SKM-1 (cell line): ENCODE results near the gene TNNT2.

ENCODE experiments used
- DNase-seq: peaks from one replicate; lab custom pipeline; 2025; ENCODE audit not compliant: unreplicated experiment; lab: John Stamatoyannopoulos, UW

TNNT2 gene

DNA sequence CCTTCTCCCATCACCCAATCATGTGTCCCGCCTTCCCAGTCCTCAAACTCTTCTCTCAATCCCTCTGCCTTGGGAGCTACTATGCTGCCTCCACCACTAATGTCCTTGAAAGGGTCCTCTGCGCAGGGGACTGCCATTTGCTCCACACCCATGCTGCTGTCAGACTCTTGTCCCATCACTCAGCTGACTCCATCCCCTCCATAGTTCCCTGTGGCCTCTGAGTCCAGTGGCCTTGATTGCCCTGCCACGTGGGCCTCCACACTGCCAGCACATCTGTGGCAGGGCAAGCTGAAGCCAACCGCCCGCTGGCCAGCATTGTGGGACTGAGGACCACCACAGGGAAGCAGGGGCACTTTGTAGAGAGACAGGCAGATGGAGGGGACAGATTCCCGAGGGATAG, 1.3 kb upstream of the TNNT2 start:
- no peak for DNase-seq

DNA sequence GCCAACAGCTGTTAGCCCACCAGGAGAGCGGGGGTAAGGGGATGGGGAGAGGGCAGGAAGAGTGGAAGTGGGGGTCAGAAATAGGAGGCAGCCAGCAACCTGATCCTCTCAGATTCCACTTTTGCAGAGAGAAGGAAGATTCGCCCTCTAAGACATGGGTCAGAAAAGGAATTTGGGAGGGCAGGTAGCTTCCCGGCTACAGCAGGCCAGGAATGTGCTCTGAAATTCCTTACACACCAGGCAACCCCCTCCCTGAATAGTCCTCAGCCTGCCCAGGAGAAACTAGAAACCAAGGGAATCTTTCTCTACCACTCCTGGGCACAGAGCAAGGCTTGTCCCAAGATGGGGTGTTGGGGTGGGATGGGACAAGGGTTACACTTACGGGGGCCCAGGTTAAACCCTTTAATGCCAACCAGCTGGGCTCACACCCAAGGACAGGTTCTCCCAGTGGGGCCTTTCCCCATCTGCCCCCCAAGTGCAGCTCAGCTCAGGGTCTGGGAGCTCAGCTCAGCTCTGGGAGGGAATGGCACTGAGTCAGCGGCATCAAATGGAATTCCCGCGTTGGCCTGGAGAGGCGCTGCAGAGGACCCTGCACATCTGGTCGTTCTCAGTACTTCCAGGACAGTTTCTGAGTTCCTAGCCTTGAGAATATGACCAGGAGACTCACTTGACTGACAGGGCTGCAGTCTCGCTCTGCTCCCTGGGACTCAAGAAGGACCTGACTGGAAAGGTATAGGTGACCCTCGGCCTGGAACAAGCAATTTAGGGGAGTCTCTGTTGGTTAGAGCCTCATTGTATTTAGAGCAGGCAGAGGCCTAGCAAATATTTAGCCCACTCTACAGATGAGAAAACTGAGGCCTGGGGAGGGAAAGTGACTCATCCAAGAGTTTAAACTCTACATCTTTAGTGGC, 761 bp downstream of the TNNT2 start:
- DNase-seq, result peak; percentile 25

DNA sequence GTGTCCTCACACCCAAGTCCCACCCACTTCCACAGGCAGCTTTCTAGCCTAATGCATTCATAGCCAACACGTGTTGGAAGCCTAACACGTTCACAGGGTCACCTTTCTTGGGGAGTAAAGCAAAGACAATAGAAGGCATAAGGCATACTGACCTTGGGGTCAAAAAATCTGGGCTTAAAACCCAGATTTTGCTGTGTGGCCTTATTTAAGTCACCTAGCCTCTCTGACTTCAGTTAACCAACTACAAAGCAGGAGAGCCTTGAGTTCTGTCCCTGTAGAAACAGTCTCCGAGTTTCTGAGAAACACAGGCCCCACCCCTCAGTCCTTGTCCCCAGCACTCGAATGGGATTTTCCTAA, 1.4 kb downstream of the TNNT2 start:
- DNase-seq, result no peak

DNA sequence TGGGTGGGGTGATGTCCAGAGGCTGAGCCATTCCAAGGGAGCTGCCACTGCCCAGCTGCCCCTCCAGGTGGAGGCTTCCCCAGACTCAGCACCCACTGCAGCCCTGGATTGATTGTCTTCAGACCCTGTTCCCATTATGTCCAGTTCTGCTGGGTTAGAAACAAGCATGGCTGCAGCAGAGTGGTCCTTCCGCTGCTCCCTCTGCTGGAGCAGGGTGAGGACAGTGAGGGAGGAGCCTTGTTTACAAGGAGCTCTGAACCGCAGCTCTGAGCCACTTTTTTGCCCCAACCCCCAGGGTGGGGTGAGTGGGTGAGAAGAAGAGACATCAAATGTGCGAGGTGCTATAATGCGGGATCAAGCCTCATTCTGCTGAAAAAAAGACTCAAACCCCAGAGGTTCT, 2.3 kb downstream of the TNNT2 start:
- DNase-seq, result no peak

DNA sequence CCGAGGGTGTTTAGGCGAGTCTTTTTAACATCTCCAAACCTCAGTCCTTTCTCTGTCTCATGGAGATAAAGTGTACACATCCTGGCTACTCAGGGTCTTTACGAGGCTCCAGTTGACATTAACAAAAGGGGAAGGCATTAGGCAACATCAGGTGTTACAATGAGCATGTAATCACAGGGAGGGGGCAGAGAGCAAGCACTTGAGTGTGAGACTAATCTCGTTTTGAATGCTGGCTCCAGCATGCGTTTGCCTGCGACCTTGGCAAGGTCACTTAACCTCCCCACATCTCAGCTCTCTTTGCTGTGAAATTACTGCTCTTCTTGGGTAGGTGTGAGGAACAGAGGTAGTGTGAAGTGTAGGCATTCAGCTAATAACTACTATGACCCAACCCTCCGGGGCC, 3.1 kb downstream of the TNNT2 start:
- DNase-seq, result no peak

DNA sequence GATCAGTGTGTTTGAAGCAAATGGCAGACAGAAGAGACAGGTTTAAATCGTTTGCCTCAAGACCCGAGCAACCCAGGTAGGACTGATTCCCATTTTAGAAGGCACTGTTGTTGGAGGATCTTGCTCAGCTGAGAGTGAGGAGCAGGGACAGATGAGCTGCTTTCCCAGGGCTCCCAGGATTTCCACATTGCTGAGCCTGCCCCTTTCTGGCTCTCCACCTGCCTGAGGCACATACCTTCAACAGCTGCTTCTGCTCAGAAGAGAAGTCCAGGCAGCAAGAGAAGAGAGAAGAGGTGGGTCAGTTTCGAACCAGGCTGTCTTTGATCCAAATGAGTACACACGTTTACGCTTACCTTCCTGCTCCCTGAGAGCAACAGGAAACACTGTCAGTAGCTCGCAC, 5.7 kb downstream of the TNNT2 start:
- no peak for DNase-seq

DNA sequence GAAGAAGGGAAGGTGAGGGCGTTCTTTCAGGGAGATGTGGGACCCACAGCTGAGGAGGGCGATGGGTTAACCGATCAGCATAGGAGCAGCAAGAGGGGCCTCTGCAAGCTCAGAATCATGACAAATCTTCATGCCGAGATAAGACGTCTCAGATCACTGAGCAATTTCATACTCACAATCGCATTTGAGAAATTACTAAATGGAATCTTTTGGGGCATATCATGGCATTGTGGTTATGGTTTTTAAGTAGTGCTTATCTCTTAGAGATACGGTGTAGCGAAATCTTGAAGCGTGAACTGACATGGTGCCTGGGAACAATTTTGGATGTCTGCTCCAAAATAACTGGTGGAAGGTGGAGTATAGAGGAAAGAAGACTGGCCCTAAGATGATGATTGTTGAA, 6.2 kb downstream of the TNNT2 start:
- DNase-seq, result no peak

DNA sequence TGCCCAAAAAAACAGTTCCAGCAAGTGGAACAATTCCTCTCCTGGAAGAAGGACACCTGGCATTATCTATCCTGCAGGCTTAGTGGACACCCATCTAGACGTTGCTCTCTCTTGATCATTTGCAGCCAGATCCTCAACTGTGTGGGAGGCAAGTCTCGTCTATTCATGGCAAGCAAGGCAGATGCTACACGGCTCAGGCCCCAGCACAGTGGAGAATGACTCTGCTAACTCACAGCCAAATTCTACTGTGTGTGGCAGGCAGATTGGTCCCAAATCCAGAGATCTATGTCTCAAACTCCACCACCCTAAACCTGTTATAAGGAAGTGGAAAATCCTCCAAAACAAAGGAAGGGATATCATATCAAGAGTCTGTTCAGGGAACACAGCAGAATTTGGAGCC, 7.0 kb downstream of the TNNT2 start:
- no peak for DNase-seq

DNA sequence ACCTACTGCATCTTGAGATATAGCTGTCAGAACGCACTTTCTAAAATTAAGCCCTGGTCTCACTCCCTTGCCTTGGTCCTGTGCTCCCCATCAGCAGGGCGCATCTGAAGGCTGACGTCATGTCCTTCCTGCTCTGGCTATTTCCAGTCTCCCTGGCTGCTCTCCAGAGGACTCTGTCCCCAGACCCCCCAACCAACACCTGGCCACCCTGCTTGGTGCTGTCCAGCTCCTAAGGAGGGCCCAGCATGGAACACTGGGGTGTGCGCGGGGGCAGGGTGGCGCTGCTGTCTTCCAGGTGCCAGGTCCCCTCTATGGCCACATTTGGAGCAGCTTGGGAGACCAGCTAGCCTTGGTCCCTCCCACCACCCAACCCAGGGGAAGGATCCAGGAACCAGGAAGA, 8.3 kb downstream of the TNNT2 start:
- no peak for DNase-seq

DNA sequence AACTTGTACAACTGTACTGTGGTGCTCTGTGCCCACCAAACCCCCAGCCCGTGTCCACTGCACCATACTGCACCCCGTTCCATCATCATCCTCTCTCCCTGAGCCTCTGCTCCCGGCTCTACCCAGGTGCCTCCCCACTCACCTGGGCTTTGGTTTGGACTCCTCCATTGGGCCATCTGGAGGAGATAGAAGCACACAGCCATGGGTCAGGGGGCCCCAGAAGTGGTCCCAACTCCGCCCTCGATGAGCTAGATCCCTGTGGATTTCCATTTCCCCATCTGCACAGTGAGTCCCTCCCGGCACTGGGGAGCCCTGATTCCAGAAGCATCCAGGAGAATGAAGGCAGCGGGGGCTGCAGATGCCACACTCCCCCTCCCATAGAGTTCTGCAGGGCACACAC, 10.8 kb downstream of the TNNT2 start:
- DNase-seq, result no peak

DNA sequence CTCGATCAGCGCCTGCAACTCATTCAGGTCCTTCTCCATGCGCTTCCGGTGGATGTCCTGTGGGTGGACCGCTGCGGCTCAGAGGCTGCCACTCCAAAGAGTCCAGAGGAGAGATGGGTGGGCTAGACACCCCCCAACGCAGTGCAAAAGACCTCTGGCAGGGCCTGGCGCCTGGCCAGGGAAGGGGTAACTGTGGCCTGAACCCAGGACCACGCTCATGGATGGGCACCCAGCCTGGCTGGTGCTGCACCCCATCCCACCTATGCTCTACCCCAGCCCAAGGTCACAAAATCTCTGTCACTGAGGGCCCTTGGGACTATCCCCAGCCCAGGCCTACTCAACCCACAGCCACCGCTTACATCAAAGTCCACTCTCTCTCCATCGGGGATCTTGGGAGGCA, 12.2 kb downstream of the TNNT2 start:
- DNase-seq, result no peak

DNA sequence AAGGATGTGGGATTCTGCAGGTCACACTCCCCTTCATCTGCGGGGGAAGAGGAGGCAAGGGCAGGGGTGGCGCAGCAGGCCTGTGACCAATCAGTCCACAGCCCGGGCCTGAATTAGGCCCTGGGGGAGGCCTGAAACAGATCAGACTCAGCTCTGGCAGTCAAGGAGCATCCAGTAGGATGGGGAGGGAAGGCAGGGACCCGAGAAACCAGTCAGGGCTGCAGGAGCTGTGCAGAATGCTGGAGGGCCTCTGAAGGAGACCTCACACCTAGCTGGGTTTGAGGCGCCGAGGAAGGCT, 12.7 kb downstream of the TNNT2 start:
- DNase-seq, result no peak

DNA sequence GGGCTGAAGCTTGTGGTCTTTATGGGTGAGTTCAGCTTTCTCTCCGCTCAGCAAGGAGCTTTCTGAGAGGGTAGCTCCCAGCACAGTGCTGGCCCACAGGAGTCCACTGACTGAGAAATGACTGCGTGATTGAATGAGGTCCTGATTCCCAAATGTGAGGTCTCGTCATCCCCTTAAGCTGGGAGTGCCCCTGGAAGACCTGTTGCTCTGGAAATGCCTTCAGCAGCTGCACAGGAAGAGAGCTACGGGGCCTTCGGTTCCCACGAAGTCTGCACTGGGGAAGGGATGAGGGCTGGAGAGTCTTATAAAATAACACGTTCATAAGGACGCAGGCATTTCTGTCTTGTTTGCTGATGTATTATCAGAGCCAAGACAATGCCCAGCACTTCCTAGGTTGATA, 14.0 kb downstream of the TNNT2 start:
- DNase-seq, result no peak

DNA sequence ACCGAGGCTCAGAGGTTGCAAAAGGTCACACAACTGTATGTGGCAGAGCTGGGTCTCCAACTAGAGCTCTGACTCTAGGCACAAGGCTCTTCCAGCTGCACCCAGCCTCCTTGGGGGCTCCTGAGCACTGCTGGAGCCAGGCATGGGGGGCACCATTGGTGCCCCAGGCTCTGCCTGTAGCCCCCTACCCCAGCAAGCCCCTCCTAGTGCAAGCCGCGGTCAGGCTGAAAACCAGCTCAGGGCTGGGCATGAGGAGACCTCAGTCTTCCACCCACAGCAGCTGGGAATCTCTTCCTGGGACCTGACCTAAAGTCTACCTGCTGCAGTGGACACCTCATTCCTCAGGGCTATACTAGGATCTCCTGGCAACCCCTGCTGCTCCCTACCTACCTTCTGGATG, 14.6 kb downstream of the TNNT2 start:
- DNase-seq, result no peak

DNA sequence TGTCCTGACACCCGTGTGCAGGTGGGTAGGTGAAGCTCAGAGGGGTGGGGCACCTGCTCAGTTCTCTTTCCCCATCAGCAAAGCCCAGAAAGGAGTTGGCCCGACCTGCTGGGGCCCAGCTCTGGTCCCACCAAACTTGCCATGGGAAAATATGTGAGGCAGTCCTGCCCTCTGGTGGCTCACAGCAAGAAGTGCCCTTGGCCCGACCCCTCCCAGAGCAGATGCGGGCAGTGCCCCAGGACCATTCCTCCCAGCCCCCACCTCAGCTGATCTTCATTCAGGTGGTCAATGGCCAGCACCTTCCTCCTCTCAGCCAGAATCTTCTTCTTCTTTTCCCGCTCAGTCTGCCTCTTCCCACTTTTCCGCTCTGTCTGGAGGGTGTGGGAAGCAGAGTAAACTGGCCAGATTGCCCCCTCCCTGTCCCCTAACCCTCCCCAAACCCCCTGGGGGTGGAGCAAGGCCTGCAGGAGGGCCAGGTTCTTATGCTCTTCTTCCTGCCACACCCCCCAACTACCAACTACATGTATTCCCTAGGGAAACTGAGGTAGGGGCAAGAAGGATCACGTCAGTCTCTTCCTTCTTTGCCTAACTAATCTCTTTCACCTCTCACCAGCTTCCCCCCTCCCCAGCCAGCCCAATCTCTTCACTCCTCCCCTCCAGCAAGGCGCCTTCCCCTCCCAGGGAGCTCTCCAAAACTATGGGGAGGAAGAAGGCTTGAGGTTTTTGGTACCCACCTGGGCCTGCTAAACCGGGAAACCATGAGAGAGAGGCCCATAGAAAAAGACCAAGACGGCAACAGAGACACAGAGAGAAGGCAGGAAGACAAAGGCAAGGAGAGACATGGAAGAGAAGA, 15.6 kb downstream of the TNNT2 start:
- peak; percentile 30 for DNase-seq

DNA sequence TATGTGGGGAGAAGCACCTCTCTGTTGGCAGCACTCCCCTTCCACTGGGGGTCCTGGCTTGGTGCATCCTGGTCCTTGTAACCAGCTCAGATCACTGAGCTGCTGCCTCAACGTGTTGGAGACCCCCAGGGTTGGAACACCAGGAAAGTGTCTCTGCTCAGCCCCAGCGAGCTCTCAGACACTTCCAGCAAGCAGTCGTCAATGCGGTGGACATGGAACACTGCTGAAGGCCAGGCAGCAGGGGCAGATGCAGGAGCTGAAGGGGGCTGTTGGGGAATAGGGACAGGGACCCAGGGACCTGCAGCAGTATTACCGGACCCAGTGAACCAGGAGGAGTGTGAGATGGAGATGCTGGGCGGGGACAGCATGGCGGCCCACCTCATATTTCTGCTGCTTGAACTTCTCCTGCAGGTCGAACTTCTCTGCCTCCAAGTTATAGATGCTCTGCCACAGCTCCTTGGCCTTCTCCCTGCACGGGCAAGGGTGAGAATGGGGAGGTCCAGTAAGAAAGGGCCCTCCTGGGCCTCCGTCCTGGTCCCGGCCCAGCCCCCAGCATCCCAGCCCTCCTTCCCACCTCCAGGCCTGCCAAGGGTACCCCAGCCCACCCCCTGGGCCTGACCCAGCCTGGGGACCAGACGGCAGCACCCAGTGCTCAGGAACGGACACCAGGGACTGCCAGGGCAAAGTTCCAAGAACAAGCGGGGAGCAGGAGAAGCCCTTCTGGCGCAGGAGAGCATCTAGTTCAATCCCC, 16.4 kb downstream of the TNNT2 start:
- DNase-seq, result no peak

DNA sequence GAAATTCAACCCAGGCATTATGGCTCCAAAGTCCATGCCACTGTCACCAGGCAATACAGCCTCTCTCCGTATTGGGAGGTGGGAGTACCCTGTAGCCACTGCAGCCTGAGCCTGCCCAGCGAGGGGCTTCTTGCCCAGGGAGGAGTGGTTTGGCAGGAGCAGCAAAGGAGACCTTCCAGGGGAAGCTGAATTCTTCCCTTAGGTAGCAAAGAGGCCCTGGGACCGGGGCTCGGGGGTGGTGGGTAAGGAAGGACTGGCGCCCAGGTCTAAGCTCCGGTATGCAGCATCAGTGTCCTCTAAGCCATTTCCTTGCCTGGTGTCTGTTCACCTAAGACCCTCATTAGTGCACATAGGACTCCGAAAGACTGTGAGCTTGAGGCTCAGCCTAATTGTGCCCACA, 17.0 kb downstream of the TNNT2 start:
- no peak for DNase-seq

DNA sequence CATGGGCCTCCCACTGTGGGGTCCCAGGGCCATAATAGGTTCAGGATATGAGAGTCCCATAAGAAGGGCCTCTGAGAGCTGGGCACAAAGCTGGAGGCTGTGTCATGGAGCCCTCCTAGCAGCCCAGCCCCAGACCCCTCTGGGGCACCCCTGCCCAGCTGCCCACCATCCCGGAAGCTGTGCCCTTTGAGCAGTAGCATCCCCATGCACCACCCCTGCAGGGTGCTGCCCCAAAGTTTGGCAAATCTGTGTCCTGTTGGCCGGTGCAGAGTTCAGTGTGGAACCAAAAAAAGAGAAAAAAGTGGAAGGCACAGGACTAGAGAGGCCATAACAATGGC, 17.6 kb downstream of the TNNT2 start:
- DNase-seq, result no peak

DNA sequence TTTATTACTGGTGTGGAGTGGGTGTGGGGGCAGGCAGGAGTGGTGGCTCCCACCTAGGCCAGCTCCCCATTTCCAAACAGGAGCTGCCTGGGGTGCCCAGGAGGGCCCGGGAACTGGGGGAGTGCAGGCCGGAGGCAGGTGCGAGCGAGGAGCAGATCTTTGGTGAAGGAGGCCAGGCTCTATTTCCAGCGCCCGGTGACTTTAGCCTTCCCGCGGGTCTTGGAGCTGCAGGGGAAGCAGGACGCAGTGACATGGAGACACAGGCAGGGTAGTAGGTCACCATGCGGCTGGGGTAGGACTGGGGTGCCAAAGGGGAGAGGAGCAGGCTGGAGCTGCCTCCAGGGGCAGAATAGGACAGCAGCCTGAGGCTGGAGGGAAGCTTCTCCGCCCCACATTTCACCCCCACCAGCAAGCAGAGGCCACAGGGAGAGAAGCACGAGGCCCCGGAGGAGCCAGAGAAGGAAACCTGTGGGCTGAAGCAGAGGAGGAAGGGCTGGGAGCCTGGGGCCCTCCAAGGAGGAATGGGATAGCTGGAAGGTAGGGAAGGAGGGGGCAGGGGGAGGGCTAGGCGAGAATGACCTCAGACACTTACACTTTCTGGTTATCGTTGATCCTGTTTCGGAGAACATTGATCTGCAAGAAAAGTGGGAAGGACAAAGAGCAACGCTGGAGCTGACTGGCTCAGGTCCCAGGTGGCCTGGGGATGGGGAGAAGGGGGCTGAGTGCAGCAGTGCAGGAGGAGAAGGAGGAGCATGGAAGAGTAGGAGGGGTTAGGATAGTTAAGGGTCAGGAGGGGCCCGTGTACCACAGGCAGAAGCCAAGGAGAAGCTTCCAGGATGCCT, 18.2 kb downstream of the TNNT2 start:
- no peak for DNase-seq

DNA sequence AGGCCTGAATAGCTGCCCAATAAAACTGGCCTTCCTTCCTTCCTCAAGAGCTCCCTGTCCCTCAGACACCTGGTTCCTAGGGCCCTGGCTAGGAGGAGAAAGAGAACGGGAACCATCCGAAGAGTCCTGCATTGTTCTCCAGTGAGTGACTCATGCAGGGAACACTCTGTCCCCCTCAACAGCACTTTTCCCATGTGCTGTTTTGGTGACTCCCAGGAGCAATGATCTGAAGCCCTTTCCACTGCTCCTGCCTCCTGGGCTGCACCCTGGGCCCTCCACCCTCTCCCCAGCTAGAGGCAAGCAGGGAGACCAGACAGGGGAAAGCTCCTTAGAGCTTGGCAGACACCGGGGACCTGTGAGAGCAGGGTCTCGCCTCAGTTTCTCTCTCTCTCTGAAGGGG, 18.9 kb downstream of the TNNT2 start:
- no peak for DNase-seq
